KMS-11 (cell line): ENCODE measurements around the gene GHRH.

ENCODE experiments used
- H2AFZ ChIP-seq: fragments of 200-600 bp; sonication (generic); 2 replicates; pipeline ENCODE4 v1.6.1; 2016; ENCODE audit warnings: antibody characterized with exemption, mixed run types, low read depth
- H3K27ac ChIP-seq: fragments of 200-600 bp; sonication (generic); 2 replicates; pipeline ENCODE4 v1.6.1; 2016; ENCODE audit warnings: mild to moderate bottlenecking, mixed run types
- H3K27me3 ChIP-seq: fragments of 200-600 bp; sonication (generic); 2 replicates; pipeline ENCODE4 v1.6.1; 2017; ENCODE audit warnings: mild to moderate bottlenecking, low read depth, mixed run types, moderate library complexity; ENCODE audit not compliant: insufficient read depth
- H3K36me3 ChIP-seq: fragments of 200-600 bp; sonication (generic); 2 replicates; pipeline ENCODE4 v1.6.1; 2017; ENCODE audit warnings: mild to moderate bottlenecking, mixed run types; ENCODE audit not compliant: insufficient read depth
- H3K4me1 ChIP-seq: fragments of 200-600 bp; sonication (generic); 2 replicates; pipeline ENCODE4 v1.6.1; 2016; ENCODE audit warnings: mild to moderate bottlenecking, low read depth, mixed run types; ENCODE audit not compliant: poor library complexity, severe bottlenecking
- H3K4me2 ChIP-seq: fragments of 200-600 bp; sonication (generic); 2 replicates; pipeline ENCODE4 v1.7.0; 2016; ENCODE audit warnings: mild to moderate bottlenecking, mixed run types
- H3K4me3 ChIP-seq: fragments of 200-600 bp; sonication (generic); IDR thresholded peaks from 2 replicates; pipeline ENCODE4 v1.6.1; 2017; ENCODE audit warnings: low read depth, low read length, mixed read lengths; ENCODE audit not compliant: insufficient read depth
- H3K79me2 ChIP-seq: fragments of 200-600 bp; sonication (generic); 2 replicates; pipeline ENCODE4 v1.6.1; 2016; ENCODE audit warnings: low read depth, mixed run types; ENCODE audit not compliant: insufficient read depth
- H3K9ac ChIP-seq: fragments of 200-600 bp; sonication (generic); 2 replicates; pipeline ENCODE4 v1.6.1; 2016; ENCODE audit warnings: mild to moderate bottlenecking, mixed run types
- H4K20me1 ChIP-seq: fragments of 200-600 bp; sonication (generic); 2 replicates; pipeline ENCODE4 v1.6.1; 2016; ENCODE audit warnings: mild to moderate bottlenecking, mixed run types; ENCODE audit not compliant: insufficient read depth
- TF ChIP-seq, protein P1 (sequence below): fragments of 200-600 bp; sonication (generic); conservative IDR thresholded peaks from 2 replicates; pipeline ENCODE4 v1.6.1; 2017; ENCODE audit warnings: low read depth, mild to moderate bottlenecking, antibody characterized with exemption, low read length, moderate library complexity, mixed read lengths

Gene GHRH

DNA sequence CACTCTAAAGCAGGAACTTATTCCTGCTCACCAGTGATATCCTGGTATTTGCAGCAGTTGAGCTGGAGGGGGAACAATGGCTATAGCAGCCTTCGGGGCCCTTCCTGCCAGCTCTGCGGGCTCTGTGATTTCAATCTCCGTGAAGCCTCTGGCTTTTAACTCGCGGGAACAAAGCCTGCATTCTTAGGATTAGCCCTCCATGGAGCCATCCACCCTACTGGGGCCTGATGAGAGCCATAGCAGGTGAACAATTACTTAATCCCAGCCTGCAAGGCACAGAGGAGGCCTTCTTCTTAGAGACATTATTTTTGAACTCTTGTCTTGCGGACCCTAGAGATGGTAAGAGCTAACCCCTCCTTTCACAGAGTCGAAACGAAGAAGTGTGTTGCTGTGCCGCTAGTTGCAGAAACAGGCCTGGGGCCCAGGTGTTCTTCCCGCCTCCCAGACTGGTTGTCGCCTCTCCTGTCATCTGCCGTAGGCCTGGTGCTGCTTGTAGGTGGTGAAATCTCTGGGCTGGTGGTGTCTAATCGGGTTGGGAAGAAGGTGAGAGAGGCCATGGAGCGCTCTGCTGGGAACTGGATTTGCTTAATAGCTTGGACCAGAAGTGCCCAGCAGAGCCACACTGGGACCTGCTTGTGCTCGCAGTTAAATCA lies 9.7 kb downstream of the GHRH start:
- H3K27ac ChIP-seq, result no peak overlapping the region
- TF ChIP-seq, protein P1, sequence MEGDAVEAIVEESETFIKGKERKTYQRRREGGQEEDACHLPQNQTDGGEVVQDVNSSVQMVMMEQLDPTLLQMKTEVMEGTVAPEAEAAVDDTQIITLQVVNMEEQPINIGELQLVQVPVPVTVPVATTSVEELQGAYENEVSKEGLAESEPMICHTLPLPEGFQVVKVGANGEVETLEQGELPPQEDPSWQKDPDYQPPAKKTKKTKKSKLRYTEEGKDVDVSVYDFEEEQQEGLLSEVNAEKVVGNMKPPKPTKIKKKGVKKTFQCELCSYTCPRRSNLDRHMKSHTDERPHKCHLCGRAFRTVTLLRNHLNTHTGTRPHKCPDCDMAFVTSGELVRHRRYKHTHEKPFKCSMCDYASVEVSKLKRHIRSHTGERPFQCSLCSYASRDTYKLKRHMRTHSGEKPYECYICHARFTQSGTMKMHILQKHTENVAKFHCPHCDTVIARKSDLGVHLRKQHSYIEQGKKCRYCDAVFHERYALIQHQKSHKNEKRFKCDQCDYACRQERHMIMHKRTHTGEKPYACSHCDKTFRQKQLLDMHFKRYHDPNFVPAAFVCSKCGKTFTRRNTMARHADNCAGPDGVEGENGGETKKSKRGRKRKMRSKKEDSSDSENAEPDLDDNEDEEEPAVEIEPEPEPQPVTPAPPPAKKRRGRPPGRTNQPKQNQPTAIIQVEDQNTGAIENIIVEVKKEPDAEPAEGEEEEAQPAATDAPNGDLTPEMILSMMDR, result no peak

DNA sequence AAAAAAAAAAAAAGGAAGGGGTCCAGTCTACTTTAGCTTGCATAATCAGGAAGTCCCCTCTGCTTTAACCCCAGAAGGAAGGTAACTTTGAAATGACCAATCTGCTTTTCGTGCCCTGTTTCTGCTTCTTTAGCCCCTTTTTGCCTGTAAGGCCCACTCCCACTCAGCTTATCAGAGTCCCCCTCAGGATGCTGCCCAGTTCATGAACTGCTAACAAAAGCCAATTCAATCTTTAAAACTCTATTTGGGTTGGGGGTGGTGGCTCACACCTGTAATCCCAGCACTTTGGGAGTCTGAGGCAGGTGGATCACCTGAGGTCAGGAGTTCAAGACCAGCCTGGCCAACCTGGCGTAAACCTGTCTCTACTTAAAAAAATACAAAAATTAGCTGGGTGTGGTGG lies 12.3 kb downstream of the GHRH start:
- H2AFZ ChIP-seq, result no peak overlapping the region
- H3K27me3 ChIP-seq, result no peaks in the 10 kb centered on the region
- H4K20me1 ChIP-seq, result no peaks in the 10 kb centered on the region
- H3K4me3 ChIP-seq, result no peak overlapping the region
- no peak overlapping the region for H3K27ac ChIP-seq
- H3K9ac ChIP-seq, result no peak overlapping the region
- H3K4me1 ChIP-seq, result no peaks in the 10 kb centered on the region
- no peaks in the 10 kb centered on the region for H3K79me2 ChIP-seq
- TF ChIP-seq, protein P1, result no peak
- H3K36me3 ChIP-seq, result no peaks in the 10 kb centered on the region
- H3K4me2 ChIP-seq, result no peak overlapping the region

More for the DNA sequence above, 9.7 kb downstream of the GHRH start:
- H3K4me2 ChIP-seq, result no peak overlapping the region
- no peak overlapping the region for H2AFZ ChIP-seq
- no peak overlapping the region for H3K4me3 ChIP-seq
- no peaks in the 10 kb centered on the region for H3K4me1 ChIP-seq
- no peaks in the 10 kb centered on the region; the same call in 1 of the 2 replicates for H3K27me3 ChIP-seq
- H3K36me3 ChIP-seq, result no peaks in the 10 kb centered on the region
- H4K20me1 ChIP-seq, result no peaks in the 10 kb centered on the region
- no peaks in the 10 kb centered on the region for H3K79me2 ChIP-seq
- H3K9ac ChIP-seq, result no peak overlapping the region

DNA sequence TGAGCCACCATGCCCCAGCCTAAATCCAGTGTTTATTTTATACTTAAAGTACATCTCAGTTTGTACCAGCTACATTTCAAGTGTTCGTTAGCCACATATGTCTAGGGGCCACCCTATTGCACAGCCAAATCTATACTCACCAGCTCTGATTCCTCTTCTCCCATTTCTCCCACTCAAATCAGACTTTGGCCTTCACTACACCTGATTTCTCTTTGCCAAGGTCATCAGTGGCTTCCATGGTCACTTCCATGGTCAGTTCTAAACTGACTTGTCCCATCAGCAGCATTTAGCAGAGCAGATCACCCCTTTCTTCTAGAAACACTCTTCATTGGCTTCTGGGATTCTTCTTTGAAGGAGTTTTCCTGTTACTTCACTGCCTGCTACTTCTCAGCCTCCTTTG lies 14.1 kb downstream of the GHRH start:
- H3K9ac ChIP-seq, result no peak overlapping the region
- TF ChIP-seq, protein P1, result no peak
- no peaks in the 10 kb centered on the region; the same call in 1 of the 2 replicates for H3K36me3 ChIP-seq
- no peak overlapping the region for H3K27ac ChIP-seq
- no peak overlapping the region for H2AFZ ChIP-seq
- H3K4me1 ChIP-seq, result no peaks in the 10 kb centered on the region
- H4K20me1 ChIP-seq, result no peaks in the 10 kb centered on the region
- no peak overlapping the region for H3K4me3 ChIP-seq
- H3K79me2 ChIP-seq, result no peaks in the 10 kb centered on the region
- no peaks in the 10 kb centered on the region for H3K27me3 ChIP-seq
- H3K4me2 ChIP-seq, result no peak overlapping the region

DNA sequence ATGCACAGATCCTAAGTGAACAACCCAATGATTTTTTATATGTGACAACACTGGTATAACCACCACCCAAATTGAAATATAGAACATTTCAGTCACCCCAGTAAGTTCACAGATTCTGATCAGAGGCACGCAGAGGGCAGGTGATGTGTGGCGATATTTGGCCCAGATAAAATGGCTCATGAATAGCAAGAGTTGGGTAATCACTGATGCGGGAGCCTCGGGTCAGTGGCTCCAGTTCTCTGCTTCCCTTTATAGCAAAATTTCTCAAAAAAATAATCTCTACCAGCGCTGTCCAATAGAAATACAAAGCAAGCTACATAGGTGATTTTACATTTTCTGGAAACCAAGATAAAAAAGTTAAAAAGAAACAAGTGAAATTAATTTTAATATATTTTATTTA lies 14.9 kb downstream of the GHRH start:
- Histone ChIP-seq H3K4me2 (no peak overlapping the region), H3K4me1 (no peaks in the 10 kb centered on the region), H4K20me1 (no peaks in the 10 kb centered on the region), H3K27me3 (no peaks in the 10 kb centered on the region), H3K9ac (no peak overlapping the region), H2AFZ (no peak overlapping the region), H3K36me3 (peaks cover 2% of the 10 kb centered on the region; the same call in 1 of the 2 replicates), H3K79me2 (no peaks in the 10 kb centered on the region), H3K27ac (no peak overlapping the region), H3K4me3 (no peak overlapping the region)
- TF ChIP-seq, protein P1, result no peak
